ENCODE data around the gene BCAS3.

The BCAS3 gene

DNA sequence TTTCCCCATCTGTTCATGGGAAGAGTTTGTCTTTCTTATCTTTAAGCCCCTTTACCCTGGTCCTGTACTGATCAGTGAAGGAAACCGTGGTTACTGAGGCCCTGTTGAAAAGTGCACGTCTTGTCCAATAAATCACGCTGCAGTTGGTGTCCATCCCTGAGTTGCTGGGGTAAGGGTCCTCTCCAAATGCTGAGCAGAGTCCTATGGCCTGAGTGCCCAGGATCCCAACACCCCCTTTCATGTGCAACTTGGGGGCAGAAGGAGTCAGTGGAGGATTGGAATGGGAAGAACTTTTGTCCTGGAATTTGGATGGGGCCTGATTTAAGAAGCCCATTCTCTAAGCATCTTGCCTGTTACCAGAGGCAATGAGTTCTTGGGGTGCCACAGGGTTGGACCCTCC lies 715.0 kb downstream of the BCAS3 start:
- no peak for DNase-seq

GRCh38 chr17:61393550-61393903 lies 715.9 kb downstream of the BCAS3 start:
- no peak for DNase-seq

- DNase-seq, result no peak
These were observed 716.4 kb downstream of the BCAS3 start for GRCh38 chr17:61393904-61394629.

DNA sequence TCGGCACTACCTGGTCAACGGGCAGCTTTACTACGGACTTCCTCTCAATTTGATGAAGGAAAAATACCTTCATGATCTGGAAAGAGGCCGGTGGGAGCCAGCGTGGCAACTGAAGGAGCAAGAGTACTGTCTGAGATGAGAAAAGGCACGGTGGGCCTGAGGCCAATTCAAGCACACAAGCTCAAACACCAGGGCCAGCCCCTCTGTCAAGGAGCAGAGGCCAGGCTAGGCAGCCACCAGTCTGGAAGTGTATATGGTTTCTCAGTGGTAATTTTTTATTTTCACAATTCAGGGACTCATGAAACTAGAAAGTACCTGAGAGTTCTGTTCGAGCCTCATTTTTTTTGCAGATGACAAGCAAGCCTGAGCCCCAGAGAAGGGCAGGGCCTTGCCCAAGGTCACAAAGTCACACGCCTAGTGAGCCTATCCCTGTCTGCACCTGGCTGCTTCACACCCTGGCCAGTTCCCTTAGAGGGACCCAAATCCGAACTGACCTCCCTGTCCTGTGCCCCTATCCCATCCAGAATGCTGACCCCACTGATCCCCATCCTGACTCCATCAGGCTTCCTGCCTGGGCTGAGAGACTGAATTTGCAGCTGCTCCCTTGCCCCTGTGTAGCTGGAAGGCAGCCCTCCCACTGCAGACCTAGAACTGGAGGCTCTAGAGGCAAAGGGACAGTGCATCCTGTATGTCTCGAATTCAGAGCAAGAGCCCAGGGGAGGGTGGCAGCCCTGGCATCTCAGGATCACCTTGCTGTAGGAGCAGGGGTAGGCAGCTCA lies 717.2 kb downstream of the BCAS3 start:
- DNase-seq, result no peak

- DNase-seq, result no peak
These were observed 717.8 kb downstream of the BCAS3 start for GRCh38 chr17:61395409-61395982.

DNA sequence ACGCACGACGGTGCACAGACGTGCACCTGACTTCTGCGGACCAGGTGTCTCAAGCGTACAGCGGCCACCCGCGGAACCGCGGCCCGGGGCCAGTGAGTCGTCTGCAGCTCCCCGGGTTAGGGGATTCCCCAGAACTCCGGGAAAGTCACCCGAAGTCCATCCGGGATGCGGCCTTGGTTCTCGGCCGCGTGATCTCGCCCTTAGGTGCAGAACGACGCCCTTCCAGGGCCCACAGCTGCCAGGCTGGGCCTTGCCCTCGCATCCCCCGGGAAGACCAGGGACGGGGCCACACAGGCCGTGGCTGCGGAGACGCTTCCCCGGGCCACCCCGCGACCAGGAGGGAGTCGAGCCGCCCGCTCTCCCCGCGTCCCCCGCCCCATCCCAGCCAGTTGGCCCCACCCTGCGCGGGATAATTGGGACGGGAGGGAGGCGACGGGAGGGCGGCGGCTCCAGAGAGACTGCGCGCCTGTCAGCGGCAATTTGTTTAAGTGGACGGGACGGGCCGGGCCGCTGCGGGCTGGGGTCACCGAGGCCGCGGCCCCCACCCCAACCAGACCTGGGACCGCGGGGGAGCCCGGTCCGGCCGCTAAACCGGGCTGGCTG lies 718.4 kb downstream of the BCAS3 start:
- DNase-seq, result no peak

DNA sequence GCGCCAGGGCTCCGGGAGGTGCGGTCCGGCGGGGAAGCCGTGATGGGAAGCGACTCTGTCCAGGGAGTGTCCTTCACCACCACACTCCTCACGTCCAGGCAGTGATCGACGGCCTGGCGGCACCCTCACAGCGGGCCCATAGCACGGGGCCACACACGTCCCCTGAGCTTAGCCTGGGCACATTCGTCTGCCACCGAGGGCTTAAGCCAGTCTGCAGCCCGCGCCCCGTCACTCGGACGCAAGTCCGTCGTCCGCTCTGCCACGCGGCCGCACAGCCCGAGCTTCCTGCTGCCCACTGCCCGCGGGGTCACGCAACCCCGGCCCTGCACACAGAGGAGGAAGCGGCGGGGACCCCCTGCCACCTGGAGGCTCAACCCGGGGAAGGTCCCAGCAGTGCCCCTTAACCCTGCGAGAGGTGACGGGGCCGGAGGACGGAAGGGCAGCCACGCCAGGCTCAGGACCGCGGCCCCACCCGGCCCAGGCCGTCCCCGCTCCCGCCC lies 719.0 kb downstream of the BCAS3 start:
- DNase-seq, result no peak

DNA sequence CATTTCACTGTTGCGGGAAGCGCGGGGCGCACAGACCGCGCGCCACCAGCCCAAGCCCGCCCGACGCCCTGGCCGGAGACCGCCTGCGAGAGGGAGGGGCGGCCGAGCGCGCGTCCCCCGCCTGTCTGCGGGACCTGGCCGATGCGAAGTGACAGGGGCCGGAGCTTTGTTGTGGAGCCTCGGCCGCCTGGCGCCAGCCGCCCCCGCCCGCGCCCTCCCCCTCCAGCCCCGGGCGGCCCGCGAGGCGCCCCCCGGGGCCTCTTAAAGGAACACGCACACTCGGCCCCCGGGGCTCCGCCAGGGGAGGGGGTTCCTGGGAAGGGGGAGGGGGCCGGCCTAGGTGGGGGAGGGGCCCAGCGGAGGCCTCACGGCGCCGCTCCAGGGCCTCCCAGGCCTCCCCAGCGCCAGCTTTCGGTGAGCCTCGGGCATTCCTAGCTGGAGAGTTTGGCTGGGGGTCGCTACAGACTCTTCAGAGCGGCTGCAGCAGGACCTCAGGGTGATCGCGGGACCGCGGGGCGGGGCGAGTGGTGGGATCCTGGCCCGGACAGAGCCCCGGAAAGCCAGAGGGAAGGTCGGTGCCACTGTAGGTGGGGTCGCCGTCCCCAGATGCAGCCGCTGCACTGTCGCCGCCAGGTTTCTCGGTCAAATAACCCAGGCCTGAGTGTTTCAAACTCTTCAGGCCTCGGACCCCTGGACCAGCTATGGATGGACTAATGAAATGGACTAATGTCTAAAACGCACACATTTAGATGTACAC lies 719.6 kb downstream of the BCAS3 start:
- no peak for DNase-seq

GRCh38 chr17:61398721-61399130 lies 721.1 kb downstream of the BCAS3 start:
- DNase-seq, result no peak

- peak; percentile 76 for DNase-seq
These were observed 721.7 kb downstream of the BCAS3 start, which contains the start of gene TBX2 for GRCh38 chr17:61399131-61400065. TSS of gene TBX2 (plus strand) at chr17:61399843. CDS start at chr17:61400177, 334 bp downstream.

- DNase-seq, result no peak
These were observed 722.5 kb downstream of the BCAS3 start for GRCh38 chr17:61400066-61400716.

DNA sequence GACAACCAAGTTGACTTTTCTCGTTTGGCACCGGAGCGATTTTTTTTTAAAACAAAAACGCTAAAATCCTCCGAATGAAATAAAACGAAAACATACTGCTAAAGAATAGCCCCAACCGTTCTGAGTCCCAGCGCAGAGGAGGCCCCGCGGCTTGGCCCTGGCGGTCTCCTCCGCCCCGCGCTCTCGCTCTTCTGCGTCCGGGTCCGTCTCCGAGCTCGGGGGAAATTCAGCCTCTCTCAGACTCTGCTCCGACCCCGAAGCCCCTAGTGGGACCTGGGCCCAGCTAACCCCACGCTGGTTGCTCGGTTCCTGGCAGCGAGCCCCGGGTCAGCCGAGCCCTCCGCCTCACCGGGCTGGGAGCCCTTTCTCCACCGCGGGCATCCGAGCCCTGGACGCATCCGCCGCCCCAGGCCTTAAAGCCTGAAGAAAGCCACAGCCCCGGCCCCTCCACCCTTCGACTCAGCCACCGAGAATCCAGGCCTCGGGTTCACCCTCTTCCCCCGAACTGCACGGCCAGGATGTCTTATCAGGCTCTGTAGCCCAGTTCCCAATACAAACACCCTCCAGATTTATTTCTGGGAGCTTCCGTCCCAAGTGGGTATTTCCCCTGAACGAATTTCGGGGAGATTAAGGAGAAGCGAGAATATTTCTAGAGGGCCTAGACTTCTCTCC lies 723.2 kb downstream of the BCAS3 start:
- DNase-seq, result no peak

- no peak for DNase-seq
These were observed 723.9 kb downstream of the BCAS3 start for GRCh38 chr17:61401389-61402072.

- no peak for DNase-seq
These were observed 724.5 kb downstream of the BCAS3 start for GRCh38 chr17:61402073-61402541.

DNA sequence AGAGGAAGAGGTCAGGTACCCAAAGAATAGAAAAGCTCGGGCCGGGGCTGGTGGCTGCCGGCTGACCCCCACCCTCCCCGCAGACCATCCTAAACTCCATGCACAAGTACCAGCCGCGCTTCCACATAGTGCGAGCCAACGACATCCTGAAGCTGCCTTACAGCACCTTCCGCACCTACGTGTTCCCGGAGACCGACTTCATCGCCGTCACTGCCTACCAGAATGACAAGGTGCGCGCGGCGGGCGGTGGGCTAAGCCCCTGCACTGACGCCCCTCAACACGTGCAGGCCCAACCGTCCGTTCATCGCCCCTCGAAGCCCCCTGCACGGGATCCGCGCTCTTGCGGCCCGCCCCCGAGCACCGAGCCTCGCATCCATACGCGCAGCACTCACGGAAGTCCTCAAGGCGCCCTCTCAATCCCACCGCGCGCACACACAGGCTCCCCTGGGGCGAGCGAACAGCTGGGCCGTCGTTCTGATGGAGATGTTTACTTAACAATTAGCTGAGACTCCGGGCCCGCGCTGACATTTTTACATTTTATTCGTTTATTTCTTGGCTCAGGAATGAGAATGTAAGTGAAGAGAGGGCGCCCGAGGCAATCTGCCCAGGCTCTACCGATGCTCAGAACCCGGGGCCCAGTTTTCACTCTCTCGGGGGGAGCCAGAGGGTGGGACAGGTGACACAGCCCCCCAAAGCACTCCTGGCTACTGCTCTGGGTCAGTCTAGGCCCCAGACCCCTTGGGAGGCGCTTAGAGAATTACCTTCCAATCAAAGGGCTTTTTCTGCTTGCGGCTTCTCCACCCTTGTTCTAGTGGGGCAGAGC lies 725.5 kb downstream of the BCAS3 start:
- no peak for DNase-seq

DNA sequence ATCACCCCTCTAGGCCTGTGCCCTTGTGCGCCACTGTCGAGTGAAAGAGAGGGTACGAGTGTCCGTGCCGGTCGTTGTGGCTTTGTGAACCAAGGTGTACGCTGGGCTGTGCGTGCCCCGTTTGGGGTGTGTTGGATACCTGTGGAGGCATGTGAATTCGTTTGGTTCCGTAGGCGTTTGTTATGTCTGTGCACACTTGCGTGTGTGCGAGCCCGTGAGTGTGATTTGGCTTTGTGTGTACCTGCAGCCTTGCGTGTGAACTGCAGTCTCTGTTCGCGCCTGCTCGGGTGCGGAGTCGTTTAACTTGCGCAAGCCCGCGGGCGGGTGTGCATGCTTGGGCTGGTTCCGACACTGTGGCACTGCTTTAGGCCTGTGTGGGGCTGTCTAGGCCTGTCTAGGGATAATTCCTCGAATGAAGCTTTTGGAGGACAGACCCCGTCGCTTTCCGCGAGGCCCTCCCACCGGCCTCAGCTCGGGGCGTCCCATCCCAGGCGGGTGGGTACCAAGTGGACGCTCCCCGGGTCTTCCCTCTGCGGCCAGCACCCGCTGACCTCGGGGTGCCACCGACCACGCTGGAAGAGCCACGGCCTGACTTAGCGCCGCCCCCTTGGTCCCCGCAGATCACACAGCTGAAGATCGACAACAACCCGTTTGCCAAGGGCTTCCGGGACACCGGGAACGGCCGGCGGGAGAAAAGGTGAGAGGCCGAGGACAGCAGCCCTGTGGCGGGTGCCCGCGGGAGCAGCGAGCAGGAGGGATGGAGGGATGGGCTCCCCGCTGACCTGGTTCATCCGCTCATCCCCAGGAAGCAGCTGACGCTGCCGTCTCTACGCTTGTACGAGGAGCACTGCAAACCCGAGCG lies 726.4 kb downstream of the BCAS3 start:
- no peak for DNase-seq

DNA sequence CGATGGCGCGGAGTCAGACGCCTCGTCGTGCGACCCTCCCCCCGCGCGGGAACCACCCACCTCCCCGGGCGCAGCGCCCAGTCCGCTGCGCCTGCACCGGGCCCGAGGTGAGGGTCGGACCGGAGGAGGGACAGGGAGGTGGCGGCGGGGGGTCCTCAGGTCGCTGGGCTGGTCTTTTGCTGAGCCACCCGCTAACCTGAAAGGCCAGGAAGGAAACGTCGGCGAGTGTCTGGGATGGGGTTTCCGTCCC lies 726.9 kb downstream of the BCAS3 start:
- DNase-seq, result no peak

All from fibroblast of skin of right biceps (primary cell).